CD1c-positive myeloid dendritic cell (primary cell): ENCODE results near the gene RPL37A.

Source experiments
- DNase-seq: peaks from one replicate; pipeline ENCODE4 v3.0.0-alpha.2; 2016; ENCODE audit errors: extremely low spot score

RPL37A gene

GRCh38 chr2:216498379-216499352, at the start of gene RPL37A:
RPL37A (plus strand) TSS chr2:216498844; CDS start chr2:216498875, 31 bp downstream.
- DNase-seq, result peak; percentile 95

DNA sequence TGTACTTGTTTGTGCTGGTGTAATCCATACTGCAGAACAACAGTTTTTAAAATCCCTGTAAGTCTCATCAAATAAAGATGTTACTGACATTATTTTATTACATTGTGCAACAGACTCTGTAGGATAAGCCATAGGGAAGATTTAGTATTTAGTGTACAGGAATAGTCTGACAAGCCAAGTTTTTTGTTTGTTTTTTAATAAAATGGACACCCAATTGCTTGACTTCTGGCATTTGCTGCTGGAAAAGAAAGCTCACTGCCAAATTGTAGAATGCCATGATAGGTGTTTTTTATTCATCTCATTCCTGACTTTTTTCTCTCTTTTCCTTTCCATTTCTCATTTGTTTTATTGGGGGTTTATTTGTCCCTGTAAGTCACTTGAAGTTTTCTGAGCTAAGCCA, 48.3 kb upstream of the RPL37A start:
- DNase-seq, result no peak

- DNase-seq, result no peak
These were observed 47.9 kb upstream of the RPL37A start for GRCh38 chr2:216450784-216451183.

- DNase-seq, result no peak
These were observed 44.6 kb upstream of the RPL37A start for GRCh38 chr2:216453955-216454614.

- no peak for DNase-seq
These were observed 35.5 kb upstream of the RPL37A start for GRCh38 chr2:216463148-216463547.

DNA sequence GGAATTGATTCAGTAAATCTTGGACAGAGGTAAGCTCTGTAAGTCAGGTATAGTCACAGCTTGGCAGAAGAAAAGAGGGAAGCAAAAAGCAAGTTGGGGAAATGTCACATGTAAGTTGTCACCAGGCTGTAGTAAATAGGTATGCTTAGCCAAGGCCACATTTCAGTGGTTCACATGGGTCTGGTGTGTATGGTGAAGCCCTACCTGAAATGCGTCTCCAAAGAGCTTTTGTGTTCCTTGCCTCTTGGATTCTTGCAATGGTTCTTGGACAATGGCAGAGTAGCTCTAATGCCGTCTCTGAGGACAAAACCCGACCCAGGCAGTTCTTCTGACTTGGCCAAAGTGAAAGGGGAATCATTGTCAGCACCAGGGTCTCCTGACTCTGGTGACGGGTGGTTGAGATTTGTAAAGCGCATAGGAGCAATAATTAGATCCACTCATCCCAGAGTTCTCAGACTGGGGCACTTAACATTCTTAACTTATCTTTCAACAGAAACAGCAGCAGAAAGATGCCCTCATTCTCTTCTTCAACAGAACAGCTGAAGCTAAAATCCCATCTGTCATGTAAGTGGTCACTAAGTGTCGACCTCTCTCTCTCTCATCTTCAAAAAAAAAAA, 34.4 kb upstream of the RPL37A start:
- no peak for DNase-seq

DNA sequence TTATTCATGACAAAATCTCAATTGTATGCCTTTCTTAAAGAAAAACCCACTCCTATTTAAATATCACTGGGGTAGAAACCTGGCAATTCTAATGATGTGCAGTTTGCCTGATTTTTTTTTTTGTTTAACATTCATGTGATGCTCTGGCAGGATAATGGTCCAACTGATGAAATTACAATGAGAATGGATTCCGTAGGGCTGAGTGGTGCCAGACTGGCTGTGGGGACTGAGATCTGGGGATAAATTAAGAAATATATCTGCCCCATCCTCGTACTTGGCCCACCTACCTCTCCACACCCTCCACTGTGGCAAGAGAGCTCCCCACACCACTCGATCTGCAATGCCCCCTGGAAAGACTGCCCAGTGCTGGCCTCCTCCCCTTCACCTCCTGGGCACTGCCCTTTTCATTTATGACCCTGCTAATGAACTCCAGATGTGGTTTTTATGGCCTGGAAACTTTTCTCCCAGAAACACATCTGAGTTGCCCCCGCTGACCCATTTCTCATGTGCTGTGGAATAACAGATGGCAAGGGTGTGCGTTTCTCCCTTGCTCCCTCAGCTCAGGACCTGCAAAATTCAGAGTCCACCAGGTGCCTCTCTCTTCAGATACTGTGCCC, 33.0 kb upstream of the RPL37A start:
- no peak for DNase-seq

DNA sequence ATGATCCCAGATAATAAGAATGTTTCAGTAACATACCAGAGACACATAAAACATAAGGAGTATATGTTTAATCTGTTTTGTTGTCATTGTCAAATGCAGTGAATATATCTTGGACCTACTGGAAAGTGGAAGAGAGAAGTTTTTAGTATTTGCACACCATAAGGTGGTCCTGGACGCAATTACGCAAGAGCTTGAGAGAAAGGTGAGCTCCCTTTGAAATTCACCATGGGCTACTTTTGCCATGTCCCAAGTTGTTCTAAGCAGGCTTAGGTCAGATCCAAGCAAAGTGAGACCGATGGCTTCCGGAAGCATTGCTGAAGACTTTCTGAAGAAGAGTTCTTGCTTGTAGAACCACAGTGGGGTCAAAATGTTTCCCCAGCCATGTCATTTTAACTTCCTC, 30.8 kb upstream of the RPL37A start:
- DNase-seq, result no peak

DNA sequence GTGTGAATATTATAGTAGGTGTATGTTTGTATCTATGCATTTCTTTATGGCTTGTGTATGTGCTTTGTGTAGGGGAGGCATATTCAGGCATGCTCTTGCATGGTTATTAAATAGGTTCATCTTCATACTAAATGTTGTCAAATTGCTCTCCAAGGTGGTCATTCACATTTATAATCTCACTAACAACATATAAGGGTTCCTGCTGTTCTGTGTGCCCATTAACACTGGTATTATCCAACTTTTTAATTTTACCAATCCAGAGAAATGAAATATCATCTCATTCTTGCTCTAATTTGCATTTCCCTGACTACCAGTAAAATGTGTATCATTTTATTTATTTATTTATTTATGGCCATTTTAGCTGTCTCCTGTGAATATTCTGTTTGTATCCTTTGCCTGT, 29.0 kb upstream of the RPL37A start:
- no peak for DNase-seq

GRCh38 chr2:216473187-216473586, 25.5 kb upstream of the RPL37A start:
- no peak for DNase-seq

DNA sequence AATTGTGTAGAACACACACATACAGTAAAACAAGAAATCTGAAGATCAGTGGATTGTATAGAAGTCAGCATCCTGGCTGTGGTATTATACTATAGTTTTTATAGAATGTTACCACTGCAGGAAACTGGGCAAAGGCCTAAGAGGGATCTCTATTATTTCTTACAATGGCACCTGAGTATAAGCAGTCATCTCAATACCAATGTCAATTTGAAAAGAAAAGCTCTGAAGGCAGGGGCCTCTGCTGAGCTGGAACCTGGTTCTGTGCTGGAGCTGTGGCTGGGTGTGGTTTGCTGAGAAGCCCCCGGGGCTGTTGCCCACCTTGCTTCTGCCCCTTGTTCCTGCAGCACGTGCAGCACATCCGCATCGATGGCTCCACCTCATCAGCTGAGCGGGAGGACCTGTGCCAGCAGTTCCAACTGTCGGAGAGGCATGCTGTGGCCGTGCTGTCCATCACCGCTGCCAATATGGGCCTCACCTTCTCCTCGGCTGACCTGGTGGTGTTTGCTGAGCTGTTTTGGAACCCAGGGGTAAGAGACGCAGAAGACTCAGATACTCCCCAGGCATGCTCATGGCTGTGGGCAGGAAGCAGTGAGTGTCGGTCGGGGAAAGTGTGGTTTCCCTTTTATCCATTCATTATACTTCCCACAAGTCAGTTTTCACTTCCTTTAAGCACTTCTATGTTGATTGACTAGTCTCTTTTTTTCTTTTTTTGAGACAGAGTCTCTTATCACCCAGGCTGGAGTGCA, 23.5 kb upstream of the RPL37A start:
- peak; percentile 80 for DNase-seq

- DNase-seq, result peak; percentile 44
These were observed 22.9 kb upstream of the RPL37A start for GRCh38 chr2:216475767-216476166.

- DNase-seq, result peak; percentile 88
These were observed 21.2 kb upstream of the RPL37A start for GRCh38 chr2:216477283-216478035.

- DNase-seq, result peak; percentile 73
These were observed 20.5 kb upstream of the RPL37A start for GRCh38 chr2:216478151-216478550.

- DNase-seq, result no peak
These were observed 19.9 kb upstream of the RPL37A start for GRCh38 chr2:216478791-216479190.

DNA sequence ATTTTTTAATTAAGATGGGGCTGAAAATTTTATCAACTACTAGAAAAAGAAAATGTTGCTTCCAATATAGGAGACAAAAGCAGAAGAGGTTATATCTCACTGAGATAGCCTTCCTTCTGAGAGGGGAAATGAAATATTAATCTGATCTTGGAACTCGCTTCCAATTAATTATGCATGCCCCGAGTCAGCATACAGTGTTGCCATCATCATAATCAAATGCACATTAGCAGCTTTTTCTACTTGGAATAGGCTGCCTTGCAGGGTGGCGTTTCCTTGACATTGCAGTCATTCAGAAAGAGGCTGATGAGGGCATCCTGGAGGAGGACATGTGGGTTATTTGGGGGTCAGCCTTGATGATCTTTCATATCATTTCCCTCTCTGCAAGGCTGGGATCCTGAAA, 18.4 kb upstream of the RPL37A start:
- DNase-seq, result no peak

- no peak for DNase-seq
These were observed 16.0 kb upstream of the RPL37A start for GRCh38 chr2:216482640-216483039.

DNA sequence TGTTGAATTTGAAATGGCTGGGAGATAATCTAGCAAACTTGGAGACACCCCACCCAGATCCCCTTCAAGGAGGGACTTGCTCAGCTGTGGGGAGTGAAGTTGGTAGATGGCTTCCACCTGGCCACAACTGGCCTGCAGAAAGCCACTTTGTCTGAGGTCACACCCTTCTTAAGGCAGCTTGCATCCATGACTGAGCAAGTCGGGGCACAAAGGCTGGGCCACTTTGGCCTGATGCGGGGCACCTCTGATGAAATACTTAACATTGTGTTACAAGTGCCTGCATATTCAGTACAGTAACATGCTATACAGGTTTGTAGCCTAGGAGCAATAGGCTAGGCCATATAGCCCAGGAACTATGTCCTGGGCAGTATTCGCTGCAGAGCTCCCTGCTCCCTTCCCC, 13.4 kb upstream of the RPL37A start:
- peak; percentile 9 for DNase-seq

- peak; percentile 90 for DNase-seq
These were observed 12.9 kb upstream of the RPL37A start for GRCh38 chr2:216485745-216486144.

DNA sequence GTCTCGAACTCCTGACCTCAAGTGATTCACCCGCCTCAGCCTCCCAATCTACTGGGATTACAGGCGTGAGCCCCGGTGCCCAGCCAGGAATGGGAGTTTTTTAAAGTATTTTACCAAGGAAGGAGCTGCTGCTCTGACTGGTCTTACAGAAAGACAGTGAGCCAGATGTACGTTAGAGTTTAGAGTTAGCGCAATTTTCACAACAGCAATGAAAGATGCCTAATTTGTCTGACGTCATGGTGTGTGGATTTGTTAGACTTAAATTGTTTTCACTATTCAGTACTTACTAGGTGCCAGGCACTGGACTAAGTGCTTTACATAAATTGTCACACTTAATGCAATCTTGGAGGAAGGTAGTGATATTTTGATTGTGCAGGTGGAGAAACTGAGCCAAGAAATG, 12.4 kb upstream of the RPL37A start:
- no peak for DNase-seq

GRCh38 chr2:216486708-216487107, 11.9 kb upstream of the RPL37A start:
- DNase-seq, result peak; percentile 72
